CD8-positive, alpha-beta memory T cell (primary cell): ENCODE measurements around the gene PVR. TPM values are rescaled to one million over a fixed set of nuclear protein-coding genes. Genes with fewer than 3 reads are reported as not detected.

Experiments
- CTCF ChIA-PET: fragments of 350-600 bp; sonication (Branson Sonifier 250); formaldehyde crosslinking; loops from one replicate; lab custom pipeline; 2021; ENCODE audit warnings: antibody characterized with exemption; lab: Charles Lee
- POLR2A ChIA-PET: fragments of 350-600 bp; sonication (Branson Sonifier 250); formaldehyde crosslinking; loops from one replicate; lab custom pipeline; 2021; ENCODE audit warnings: antibody characterized with exemption; lab: Charles Lee
- DNase-seq, 5 donors: peaks; one replicate each; pipeline versions ENCODE4 v3.0.0 to v3.0.0-alpha.2; 2020 to 2022; ENCODE audit warnings: mixed read lengths in 1 of 5
- H3K27ac ChIP-seq: one replicate; pipeline ENCODE4 v1.7.0; 2013; ENCODE audit warnings: low read depth, mild to moderate bottlenecking, low read length, moderate library complexity
- H3K27me3 ChIP-seq: 2 replicates; pipeline ENCODE4 v1.7.0; 2013; ENCODE audit warnings: low read length, mild to moderate bottlenecking; ENCODE audit not compliant: insufficient read depth, poor library complexity, severe bottlenecking
- H3K36me3 ChIP-seq: 2 replicates; pipeline ENCODE4 v1.7.0; 2013; ENCODE audit warnings: mild to moderate bottlenecking, low read length, moderate library complexity; ENCODE audit not compliant: insufficient read depth
- H3K4me1 ChIP-seq: 2 replicates; pipeline ENCODE4 v1.7.0; 2013; ENCODE audit warnings: mild to moderate bottlenecking, low read length, moderate library complexity; ENCODE audit not compliant: insufficient read depth
- H3K4me3 ChIP-seq: 2 replicates; pipeline ENCODE4 v1.7.0; 2013; ENCODE audit warnings: mild to moderate bottlenecking, low read length
- H3K9me3 ChIP-seq: 2 replicates; pipeline ENCODE4 v1.7.0; 2013; ENCODE audit warnings: mild to moderate bottlenecking, low read length
- H3K27ac Mint-ChIP-seq, 8 donors: one replicate each; pipeline ENCODE4 v1.8.0; 2020 to 2021; ENCODE audit warnings: mixed read lengths in 8 of 8, mild to moderate bottlenecking in 6 of 8, inconsistent platforms in 3 of 8, moderate library complexity in 3 of 8
- H3K27me3 Mint-ChIP-seq, 2 donors: one replicate each; pipeline ENCODE4 v1.8.0; 2020 to 2021; ENCODE audit warnings: mixed read lengths in 2 of 2, mild to moderate bottlenecking in 1 of 2, moderate library complexity in 1 of 2
- H3K36me3 Mint-ChIP-seq, 3 donors: one replicate each; pipeline ENCODE4 v1.8.0; 2020 to 2021; ENCODE audit warnings: mixed read lengths in 3 of 3, inconsistent platforms in 1 of 3, mild to moderate bottlenecking in 1 of 3
- H3K4me1 Mint-ChIP-seq, 3 donors: one replicate each; pipeline ENCODE4 v1.8.0; 2020 to 2021; ENCODE audit warnings: mixed read lengths in 3 of 3, inconsistent platforms in 1 of 3, mild to moderate bottlenecking in 1 of 3
- H3K4me3 Mint-ChIP-seq, 7 donors: one replicate each; pipeline ENCODE4 v1.8.0; 2020 to 2021; ENCODE audit warnings: mixed read lengths in 7 of 7, mild to moderate bottlenecking in 6 of 7, moderate library complexity in 4 of 7, inconsistent platforms in 2 of 7
- H3K9me3 Mint-ChIP-seq, 5 donors: one replicate each; pipeline ENCODE4 v1.8.0; 2020 to 2022; ENCODE audit warnings: mixed read lengths in 5 of 5, mild to moderate bottlenecking in 3 of 5, moderate library complexity in 2 of 5, inconsistent platforms in 1 of 5
- polyA plus RNA-seq: library from polyadenylated mRNA; unstranded; fragments of 300-500 nt; fragmentation: Illumina TruSeq; gene quantifications from one replicate; pipeline ENCODE4 v1.2.3, GENCODE V29; 2021
- total RNA-seq, 2 experiments: library from RNA; stranded (reverse); gene quantifications; one replicate each; pipeline ENCODE4 v1.2.3, GENCODE V29; 2021

PVR gene
- total and polyA plus RNA-seq, 3 experiments from 2014 or later, result 0.56 to 5.3 (median 5.2) TPM

- H3K27ac ChIP-seq, result no peak overlapping the region
- H3K27ac Mint-ChIP-seq, result no peak overlapping the region
- peaks cover 0 to 2% (median 0%) of the 10 kb centered on the region in 3 donors for H3K4me1 Mint-ChIP-seq
- no peaks in the 10 kb centered on the region for H3K36me3 Mint-ChIP-seq
- H3K9me3 ChIP-seq, result no peaks in the 10 kb centered on the region
- H3K27me3 Mint-ChIP-seq, result peaks cover 10 to 25% of the 10 kb centered on the region in 2 donors
- H3K4me3 ChIP-seq, result no peak overlapping the region
- ChIA-PET POLR2A (no interaction called here), CTCF (no interaction called here)
- H3K9me3 Mint-ChIP-seq, result no peaks in the 10 kb centered on the region
- no peaks in the 10 kb centered on the region for H3K4me1 ChIP-seq
- no peaks in the 10 kb centered on the region for H3K27me3 ChIP-seq
- no peaks in the 10 kb centered on the region for H3K36me3 ChIP-seq
- no peak for DNase-seq
- no peak overlapping the region for H3K4me3 Mint-ChIP-seq
Observed at GRCh38 chr19:44641501-44642265, 2.0 kb upstream of the PVR start.

- peaks cover 10 to 27% of the 10 kb centered on the region in 2 donors for H3K27me3 Mint-ChIP-seq
- H3K36me3 ChIP-seq, result no peaks in the 10 kb centered on the region
- H3K9me3 Mint-ChIP-seq, result no peaks in the 10 kb centered on the region
- ChIA-PET POLR2A (no interaction called here), CTCF (no interaction called here)
- no peaks in the 10 kb centered on the region for H3K4me1 ChIP-seq
- no peak overlapping the region for H3K27ac Mint-ChIP-seq
- H3K4me1 Mint-ChIP-seq, result peaks cover 0 to 2% (median 0%) of the 10 kb centered on the region in 3 donors
- no peaks in the 10 kb centered on the region for H3K36me3 Mint-ChIP-seq
- no peak overlapping the region for H3K27ac ChIP-seq
- H3K27me3 ChIP-seq, result no peaks in the 10 kb centered on the region
- no peak for DNase-seq
- H3K4me3 ChIP-seq, result no peak overlapping the region
- peak overlapping the region in 1 of 7 donors; percentile 10 for H3K4me3 Mint-ChIP-seq
- H3K9me3 ChIP-seq, result no peaks in the 10 kb centered on the region
Observed at GRCh38 chr19:44642377-44642776, 1.3 kb upstream of the PVR start.

- CTCF ChIA-PET, result no interaction called here
- no peak for DNase-seq
- Mint-ChIP-seq H3K36me3 (no peaks in the 10 kb centered on the region), H3K4me1 (peaks cover 0 to 2% (median 0%) of the 10 kb centered on the region in 3 donors), H3K27ac (peak overlapping the region in 1 of 8 donors; percentile 17), H3K4me3 (peak overlapping the region in 6 of 7 donors; percentile 33 to 77 (median 69)), H3K9me3 (no peaks in the 10 kb centered on the region), H3K27me3 (peaks cover 10 to 26% of the 10 kb centered on the region in 2 donors)
- H3K27ac ChIP-seq, result no peak overlapping the region
- no peaks in the 10 kb centered on the region for H3K36me3 ChIP-seq
- no peaks in the 10 kb centered on the region for H3K9me3 ChIP-seq
- peak overlapping the region; percentile 38 for H3K4me3 ChIP-seq
- no peaks in the 10 kb centered on the region for H3K4me1 ChIP-seq
- H3K27me3 ChIP-seq, result no peaks in the 10 kb centered on the region
- POLR2A ChIA-PET, result no interaction called here
Observed at GRCh38 chr19:44644402-44645016, 799 bp downstream of the PVR start.

GRCh38 chr19:44645407-44646048, 1.8 kb downstream of the PVR start:
- Mint-ChIP-seq H3K36me3 (no peaks in the 10 kb centered on the region), H3K27me3 (peaks cover 11 to 25% of the 10 kb centered on the region in 2 donors), H3K4me3 (no peak overlapping the region), H3K27ac (no peak overlapping the region), H3K9me3 (no peaks in the 10 kb centered on the region), H3K4me1 (peaks cover 0 to 2% (median 0%) of the 10 kb centered on the region in 3 donors)
- CTCF ChIA-PET, result no interaction called here
- Histone ChIP-seq H3K36me3 (no peaks in the 10 kb centered on the region), H3K9me3 (no peaks in the 10 kb centered on the region), H3K27ac (no peak overlapping the region), H3K4me1 (no peaks in the 10 kb centered on the region), H3K4me3 (no peak overlapping the region), H3K27me3 (no peaks in the 10 kb centered on the region)
- POLR2A ChIA-PET, result no interaction called here
- no peak for DNase-seq

GRCh38 chr19:44646049-44646416, 2.3 kb downstream of the PVR start:
- no peaks in the 10 kb centered on the region for H3K36me3 ChIP-seq
- POLR2A ChIA-PET, result no interaction called here
- H3K27me3 ChIP-seq, result no peaks in the 10 kb centered on the region
- H3K4me1 Mint-ChIP-seq, result peaks cover 0 to 2% (median 0%) of the 10 kb centered on the region in 3 donors
- H3K9me3 ChIP-seq, result no peaks in the 10 kb centered on the region
- H3K4me1 ChIP-seq, result no peaks in the 10 kb centered on the region
- H3K36me3 Mint-ChIP-seq, result no peaks in the 10 kb centered on the region
- H3K4me3 ChIP-seq, result no peak overlapping the region
- peaks cover 11 to 27% of the 10 kb centered on the region in 2 donors for H3K27me3 Mint-ChIP-seq
- H3K27ac Mint-ChIP-seq, result no peak overlapping the region
- no peaks in the 10 kb centered on the region for H3K9me3 Mint-ChIP-seq
- H3K27ac ChIP-seq, result no peak overlapping the region
- CTCF ChIA-PET, result no interaction called here
- no peak overlapping the region for H3K4me3 Mint-ChIP-seq
- DNase-seq, result no peak

GRCh38 chr19:44647144-44647543, 3.4 kb downstream of the PVR start:
- Mint-ChIP-seq H3K36me3 (no peaks in the 10 kb centered on the region), H3K9me3 (no peaks in the 10 kb centered on the region), H3K4me3 (peak overlapping the region in 1 of 7 donors; percentile 74), H3K4me1 (peaks cover 0 to 2% (median 0%) of the 10 kb centered on the region in 3 donors), H3K27ac (no peak overlapping the region), H3K27me3 (peaks cover 11 to 26% of the 10 kb centered on the region in 2 donors)
- ChIA-PET POLR2A (no interaction called here), CTCF (no interaction called here)
- Histone ChIP-seq H3K9me3 (no peaks in the 10 kb centered on the region), H3K27me3 (no peaks in the 10 kb centered on the region), H3K4me1 (no peaks in the 10 kb centered on the region), H3K4me3 (no peak overlapping the region), H3K36me3 (no peaks in the 10 kb centered on the region), H3K27ac (no peak overlapping the region)
- no peak for DNase-seq

GRCh38 chr19:44648631-44649251, 5.0 kb downstream of the PVR start:
- ChIA-PET POLR2A (no interaction called here), CTCF (interaction anchor here (1.0 kb wide), 1 partner anchor 11 kb away, joined by 3 read pairs; no protein-coding TSS in a partner anchor)

More at GRCh38 chr19:44648631-44649251, 5.0 kb downstream of the PVR start:
- Histone ChIP-seq H3K27ac (no peak overlapping the region), H3K4me1 (no peaks in the 10 kb centered on the region), H3K36me3 (no peaks in the 10 kb centered on the region), H3K27me3 (no peaks in the 10 kb centered on the region), H3K4me3 (no peak overlapping the region), H3K9me3 (no peaks in the 10 kb centered on the region)
- Mint-ChIP-seq H3K4me3 (no peak overlapping the region), H3K4me1 (no peaks in the 10 kb centered on the region), H3K27me3 (peaks cover 11 to 20% of the 10 kb centered on the region in 2 donors), H3K27ac (no peak overlapping the region), H3K9me3 (no peaks in the 10 kb centered on the region), H3K36me3 (no peaks in the 10 kb centered on the region)
- no peak for DNase-seq
